ENCODE measurements around the gene RERE.

The RERE gene

GRCh38 chr1:8747879-8748825 lies 69.3 kb downstream of the RERE start:
- Histone ChIP-seq H3K4me3 (no peak overlapping the region), H3K27ac (no peak overlapping the region), H3K36me3 (peaks cover 31% of the 10 kb centered on the region), H4K20me1 (peaks cover 51% of the 10 kb centered on the region), H3K4me2 (no peak overlapping the region), H3K27me3 (no peaks in the 10 kb centered on the region), H3K9ac (no peak overlapping the region), H3K9me3 (0 out of 2 replicates have a peak, but pooled peaks cover 8% of the 10 kb centered on the region), H3K4me1 (peaks cover 33% of the 10 kb centered on the region)
- no peak for TF ChIP-seq Cebpa-rat (IDR thresholded peaks at IDR 0.05)

GRCh38 chr1:8746554-8746953 lies 70.9 kb downstream of the RERE start:
- no peak for TF ChIP-seq Cebpa-rat (IDR thresholded peaks at IDR 0.05)
- peaks cover 38% of the 10 kb centered on the region for H3K36me3 ChIP-seq
- H3K4me3 ChIP-seq: no peak overlapping the region
- peak overlapping the region; percentile 6; the same call in 1 of the 2 replicates for H3K4me2 ChIP-seq
- H3K4me1 ChIP-seq: peaks cover 35% of the 10 kb centered on the region
- no peak overlapping the region for H3K27ac ChIP-seq
- peaks cover 19% of the 10 kb centered on the region; the same call in 1 of the 2 replicates for H3K9me3 ChIP-seq
- H4K20me1 ChIP-seq: peaks cover 48% of the 10 kb centered on the region
- no peaks in the 10 kb centered on the region for H3K27me3 ChIP-seq
- no peak overlapping the region for H3K9ac ChIP-seq

- peaks cover 25% of the 10 kb centered on the region for H3K9me3 ChIP-seq
- no peak overlapping the region for H3K4me3 ChIP-seq
- peaks cover 45% of the 10 kb centered on the region for H3K36me3 ChIP-seq
- no peak overlapping the region for H3K27ac ChIP-seq
- H3K4me2 ChIP-seq: peak overlapping the region; percentile 22; the same call in 1 of the 2 replicates
- TF ChIP-seq Cebpa-rat (IDR thresholded peaks at IDR 0.05): no peak
- no peaks in the 10 kb centered on the region for H3K27me3 ChIP-seq
- peaks cover 43% of the 10 kb centered on the region for H4K20me1 ChIP-seq
- H3K9ac ChIP-seq: no peak overlapping the region
- peaks cover 35% of the 10 kb centered on the region for H3K4me1 ChIP-seq
Measured at GRCh38 chr1:8745749-8746390, 71.6 kb downstream of the RERE start.

GRCh38 chr1:8745346-8745745 lies 72.1 kb downstream of the RERE start:
- no peak overlapping the region for H3K4me3 ChIP-seq
- no peak overlapping the region for H3K9ac ChIP-seq
- TF ChIP-seq Cebpa-rat (IDR thresholded peaks at IDR 0.05): no peak
- H4K20me1 ChIP-seq: peaks cover 42% of the 10 kb centered on the region
- H3K27ac ChIP-seq: no peak overlapping the region
- no peak overlapping the region for H3K4me2 ChIP-seq
- peaks cover 47% of the 10 kb centered on the region for H3K36me3 ChIP-seq
- H3K27me3 ChIP-seq: no peaks in the 10 kb centered on the region
- peaks cover 30% of the 10 kb centered on the region for H3K9me3 ChIP-seq
- peaks cover 35% of the 10 kb centered on the region for H3K4me1 ChIP-seq

GRCh38 chr1:8742022-8742924 lies 75.2 kb downstream of the RERE start:
- H3K27ac ChIP-seq: no peak overlapping the region
- TF ChIP-seq Cebpa-rat (IDR thresholded peaks at IDR 0.05): no peak

GRCh38 chr1:8740034-8740449 lies 77.4 kb downstream of the RERE start:
- H3K36me3 ChIP-seq: peaks cover 57% of the 10 kb centered on the region
- no peak overlapping the region for H3K4me2 ChIP-seq
- no peak overlapping the region for H3K4me3 ChIP-seq
- no peak for TF ChIP-seq Cebpa-rat (IDR thresholded peaks at IDR 0.05)
- no peak overlapping the region for H3K27ac ChIP-seq
- peaks cover 29% of the 10 kb centered on the region for H4K20me1 ChIP-seq
- H3K27me3 ChIP-seq: no peaks in the 10 kb centered on the region
- peaks cover 28% of the 10 kb centered on the region for H3K4me1 ChIP-seq
- H3K9me3 ChIP-seq: peaks cover 55% of the 10 kb centered on the region
- no peak overlapping the region for H3K9ac ChIP-seq

More at GRCh38 chr1:8742022-8742924, 75.2 kb downstream of the RERE start:
- no peaks in the 10 kb centered on the region for H3K27me3 ChIP-seq
- H3K4me3 ChIP-seq: no peak overlapping the region
- peaks cover 39% of the 10 kb centered on the region for H3K4me1 ChIP-seq
- peaks cover 52% of the 10 kb centered on the region for H3K36me3 ChIP-seq
- H3K9ac ChIP-seq: no peak overlapping the region
- H3K4me2 ChIP-seq: peak overlapping the region; percentile 44
- peaks cover 47% of the 10 kb centered on the region for H3K9me3 ChIP-seq
- H4K20me1 ChIP-seq: peaks cover 42% of the 10 kb centered on the region

GRCh38 chr1:8739377-8739776 lies 78.1 kb downstream of the RERE start:
- peaks cover 58% of the 10 kb centered on the region for H3K36me3 ChIP-seq
- no peaks in the 10 kb centered on the region for H3K27me3 ChIP-seq
- H3K9ac ChIP-seq: no peak overlapping the region
- H3K4me3 ChIP-seq: no peak overlapping the region
- H3K4me2 ChIP-seq: no peak overlapping the region
- no peak for TF ChIP-seq Cebpa-rat (IDR thresholded peaks at IDR 0.05)
- H3K4me1 ChIP-seq: peaks cover 28% of the 10 kb centered on the region
- peaks cover 22% of the 10 kb centered on the region for H4K20me1 ChIP-seq
- H3K27ac ChIP-seq: no peak overlapping the region
- H3K9me3 ChIP-seq: peaks cover 59% of the 10 kb centered on the region

GRCh38 chr1:8736927-8737326 lies 80.5 kb downstream of the RERE start:
- H3K36me3 ChIP-seq: peaks cover 74% of the 10 kb centered on the region
- 0 out of 2 replicates have a peak overlapping the region, but pooled peaks have one; percentile 20 for H3K27ac ChIP-seq
- peak overlapping the region; percentile 29 for H3K4me2 ChIP-seq
- H3K4me3 ChIP-seq: no peak overlapping the region
- H3K9ac ChIP-seq: no peak overlapping the region
- H4K20me1 ChIP-seq: no peaks in the 10 kb centered on the region
- H3K4me1 ChIP-seq: peaks cover 15% of the 10 kb centered on the region
- no peak for TF ChIP-seq Cebpa-rat (IDR thresholded peaks at IDR 0.05)
- H3K9me3 ChIP-seq: peaks cover 76% of the 10 kb centered on the region
- no peaks in the 10 kb centered on the region for H3K27me3 ChIP-seq

GRCh38 chr1:8733484-8733883 lies 84.0 kb downstream of the RERE start:
- H4K20me1 ChIP-seq: peaks cover 12% of the 10 kb centered on the region
- H3K9me3 ChIP-seq: peaks cover 57% of the 10 kb centered on the region
- H3K4me3 ChIP-seq: no peak overlapping the region
- H3K9ac ChIP-seq: no peak overlapping the region
- peaks cover 57% of the 10 kb centered on the region for H3K36me3 ChIP-seq
- no peak overlapping the region for H3K4me2 ChIP-seq
- no peaks in the 10 kb centered on the region for H3K27me3 ChIP-seq
- no peak for TF ChIP-seq Cebpa-rat (IDR thresholded peaks at IDR 0.05)
- H3K4me1 ChIP-seq: peaks cover 37% of the 10 kb centered on the region
- no peak overlapping the region for H3K27ac ChIP-seq
